Endodermal cell (in vitro differentiated cells): ENCODE measurements around the gene PSMF1. TPM values are rescaled to one million over a fixed set of nuclear protein-coding genes. Genes with fewer than 3 reads are reported as not detected.
"Not testable (repeated sequence)": the region's sequence is repeated elsewhere in the genome, so short reads cannot be mapped to it uniquely, and the experiment has no call there.

Experiments used
- DNase-seq: peaks from one replicate; pipeline ENCODE4 v3.0.0-alpha.2; 2017
- H3K27ac ChIP-seq: 2 replicates; pipeline ENCODE4 v1.5.1; 2013; ENCODE audit warnings: mild to moderate bottlenecking, low read depth, low read length, moderate library complexity
- H3K27me3 ChIP-seq: 2 replicates; pipeline ENCODE4 v1.6.1; 2013; ENCODE audit warnings: mild to moderate bottlenecking, low read length, moderate library complexity; ENCODE audit not compliant: insufficient read depth, control insufficient read depth, poor library complexity, severe bottlenecking
- H3K36me3 ChIP-seq: 2 replicates; pipeline ENCODE4 v1.7.0; 2013; ENCODE audit warnings: mild to moderate bottlenecking, low read length, moderate library complexity; ENCODE audit not compliant: control insufficient read depth, insufficient read depth
- H3K4me1 ChIP-seq: one replicate; pipeline ENCODE4 v1.7.0; 2013; ENCODE audit warnings: low read length; ENCODE audit not compliant: control insufficient read depth, insufficient read depth
- H3K4me3 ChIP-seq: 2 replicates; pipeline ENCODE4 v1.5.1; 2013; ENCODE audit warnings: mild to moderate bottlenecking, low read length, moderate library complexity
- H3K9ac ChIP-seq: 2 replicates; pipeline ENCODE4 v1.6.1; 2013; ENCODE audit warnings: mild to moderate bottlenecking, low read length, moderate library complexity; ENCODE audit not compliant: poor library complexity, severe bottlenecking; ENCODE audit errors: extremely low read depth
- H3K9me3 ChIP-seq: 2 replicates; pipeline ENCODE4 v1.6.1; 2013; ENCODE audit warnings: mild to moderate bottlenecking, low read length, moderate library complexity; ENCODE audit not compliant: control insufficient read depth
- H3K27ac Mint-ChIP-seq: 2 replicates; pipeline ENCODE4 v1.8.0; 2020; ENCODE audit warnings: mixed read lengths
- H3K27me3 Mint-ChIP-seq: 2 replicates; pipeline ENCODE4 v1.8.0; 2021; ENCODE audit warnings: mild to moderate bottlenecking, mixed read lengths; ENCODE audit not compliant: insufficient read depth
- H3K36me3 Mint-ChIP-seq: 2 replicates; pipeline ENCODE4 v1.8.0; 2020; ENCODE audit warnings: low read depth, mixed read lengths
- H3K4me1 Mint-ChIP-seq: 2 replicates; pipeline ENCODE4 v1.8.0; 2020; ENCODE audit warnings: mixed read lengths
- H3K4me3 Mint-ChIP-seq: 2 replicates; pipeline ENCODE4 v1.8.0; 2020; ENCODE audit warnings: mild to moderate bottlenecking, moderate library complexity, mixed read lengths
- H3K9me3 Mint-ChIP-seq: 2 replicates; pipeline ENCODE4 v1.8.0; 2020; ENCODE audit warnings: mild to moderate bottlenecking, mixed read lengths
- CTCF ChIP-seq: fragments of 200-600 bp; sonication (generic); conservative IDR thresholded peaks from 2 replicates; pipeline ENCODE4 v1.5.0; 2021; ENCODE audit warnings: antibody characterized with exemption, mild to moderate bottlenecking
- WGBS, 2 experiments: methylation state at CpG; one replicate each; pipeline versions ENCODE4 v1.1.5 to v1.1.7; 2013; ENCODE audit warnings: missing lambda C conversion rate in 2 of 2, mixed read lengths in 1 of 2; ENCODE audit not compliant: insufficient coverage in 1 of 2, insufficient read length in 1 of 2; 5-methylcytosine and 5-hydroxymethylcytosine counted together
- total RNA-seq, 2 donors: library from RNA; stranded (reverse); fragmentation: NEBNext Ultra II Directional in 1 of 2; extraction: Animal tissue kit (Norgen Biotek cat#: 25700) in 1 of 2; gene quantifications; 2 replicates in 1 of 2; 3 replicates in 1 of 2; pipeline ENCODE4 v1.2.1, GENCODE V29; 2021

Gene PSMF1
- total RNA-seq, 2 donors from 2014 or later = 72.5 to 84.7 TPM

- Histone ChIP-seq H3K27ac (no peak overlapping the region), H3K36me3 (peaks cover 65% of the 10 kb centered on the region), H3K4me3 (no peak overlapping the region), H3K9ac (no peak overlapping the region), H3K27me3 (no peaks in the 10 kb centered on the region), H3K9me3 (no peaks in the 10 kb centered on the region), H3K4me1 (no peaks in the 10 kb centered on the region)
- H3K27ac Mint-ChIP-seq = no peak overlapping the region
- H3K36me3 Mint-ChIP-seq = peaks cover 54% of the 10 kb centered on the region
- H3K27me3 Mint-ChIP-seq = no peaks in the 10 kb centered on the region
- WGBS, 2 experiments = 94 to 98% methylated on average over 2 to 4 of the region's 5 CpGs
- no peaks in the 10 kb centered on the region for H3K4me1 Mint-ChIP-seq
- no peak overlapping the region for H3K4me3 Mint-ChIP-seq
- no peak for DNase-seq
- no peaks in the 10 kb centered on the region for H3K9me3 Mint-ChIP-seq
- TF ChIP-seq CTCF = no peak
Measured at GRCh38 chr20:1146957-1147356, 28.6 kb downstream of the PSMF1 start.

GRCh38 chr20:1149812-1150211, 31.4 kb downstream of the PSMF1 start:
- H3K9me3 ChIP-seq, H3K9me3 Mint-ChIP-seq, H3K4me3 Mint-ChIP-seq, H3K27me3 Mint-ChIP-seq, DNase-seq, H3K9ac ChIP-seq, H3K4me1 ChIP-seq, H3K4me3 ChIP-seq, H3K27me3 ChIP-seq, H3K27ac ChIP-seq, H3K27ac Mint-ChIP-seq, H3K4me1 Mint-ChIP-seq: not testable (repeated sequence)
- peaks cover 49% of the 10 kb centered on the region for H3K36me3 Mint-ChIP-seq
- H3K36me3 ChIP-seq = peaks cover 49% of the 10 kb centered on the region
- 67% methylated on average over 1 of the region's 2 CpGs for WGBS, 2 experiments

- no peak overlapping the region for H3K27ac ChIP-seq
- DNase-seq = no peak
- H3K36me3 ChIP-seq = peaks cover 51% of the 10 kb centered on the region
- Mint-ChIP-seq H3K9me3 (no peaks in the 10 kb centered on the region), H3K27me3 (no peaks in the 10 kb centered on the region), H3K27ac (no peak overlapping the region), H3K4me3 (no peak overlapping the region), H3K4me1 (peaks cover 4% of the 10 kb centered on the region), H3K36me3 (peaks cover 53% of the 10 kb centered on the region)
- no peak overlapping the region for H3K9ac ChIP-seq
- WGBS, 2 experiments = 80 to 90% methylated on average over 2 to 3 of the region's 4 CpGs
- H3K9me3 ChIP-seq = no peaks in the 10 kb centered on the region
- no peak overlapping the region for H3K4me3 ChIP-seq
- TF ChIP-seq CTCF = no peak
- peaks cover 8% of the 10 kb centered on the region for H3K4me1 ChIP-seq
- no peaks in the 10 kb centered on the region for H3K27me3 ChIP-seq
Measured at GRCh38 chr20:1150218-1150617, 31.8 kb downstream of the PSMF1 start.

GRCh38 chr20:1150968-1151367, 32.6 kb downstream of the PSMF1 start:
- peaks cover 8% of the 10 kb centered on the region for H3K4me1 ChIP-seq
- Mint-ChIP-seq H3K4me3 (no peak overlapping the region), H3K27ac (no peak overlapping the region), H3K9me3 (no peaks in the 10 kb centered on the region), H3K27me3 (no peaks in the 10 kb centered on the region), H3K36me3 (peaks cover 56% of the 10 kb centered on the region), H3K4me1 (peaks cover 4% of the 10 kb centered on the region)
- peaks cover 51% of the 10 kb centered on the region for H3K36me3 ChIP-seq
- H3K9me3 ChIP-seq = peaks cover under 1% of the 10 kb centered on the region
- H3K9ac ChIP-seq = no peak overlapping the region
- H3K27ac ChIP-seq = no peak overlapping the region
- WGBS, 2 experiments = 94% methylated on average over 1 of the region's 1 CpG; no CpG with 5 or more reads in 1 of the 2 experiments
- TF ChIP-seq CTCF = no peak
- no peak overlapping the region for H3K4me3 ChIP-seq
- H3K27me3 ChIP-seq = no peaks in the 10 kb centered on the region
- no peak for DNase-seq
